Measurements from ENCODE around the gene SEC14L1.

Gene SEC14L1

DNA sequence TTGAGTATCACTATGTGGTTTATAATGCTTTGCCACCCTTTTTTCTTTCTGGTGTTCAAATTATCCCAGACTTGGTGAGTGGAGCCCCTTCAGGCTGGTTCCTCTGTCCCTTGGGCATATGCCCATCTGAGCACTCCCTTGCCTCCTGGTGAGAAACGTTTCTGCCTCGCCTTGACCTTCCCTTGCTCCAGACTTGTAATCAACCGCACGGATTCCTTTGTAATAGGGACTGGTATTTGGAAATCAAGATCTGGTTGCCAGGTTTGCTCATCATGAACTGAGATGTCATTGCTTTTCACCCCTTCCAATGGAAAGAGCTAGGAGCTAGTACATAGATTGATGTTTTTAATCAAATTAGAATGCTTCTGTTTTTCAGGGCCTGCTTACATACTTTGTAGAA is 43.7 kb downstream of the SEC14L1 start:
- Histone ChIP-seq H2AFZ (ENCODE audit: low read depth, low read length) (no peak overlapping the region), H3K27me3 (ENCODE audit: insufficient read depth, low read length) (no peaks in the 10 kb centered on the region), H3K9me3 (ENCODE audit: low read length) (peaks cover 4% of the 10 kb centered on the region), H3K36me3 (ENCODE audit: insufficient read depth, low read length) (no peaks in the 10 kb centered on the region), H3K4me3 (ENCODE audit: low read length) (no peak overlapping the region), H3K4me1 (ENCODE audit: insufficient read depth, low read length) (peaks cover 25% of the 10 kb centered on the region)

DNA sequence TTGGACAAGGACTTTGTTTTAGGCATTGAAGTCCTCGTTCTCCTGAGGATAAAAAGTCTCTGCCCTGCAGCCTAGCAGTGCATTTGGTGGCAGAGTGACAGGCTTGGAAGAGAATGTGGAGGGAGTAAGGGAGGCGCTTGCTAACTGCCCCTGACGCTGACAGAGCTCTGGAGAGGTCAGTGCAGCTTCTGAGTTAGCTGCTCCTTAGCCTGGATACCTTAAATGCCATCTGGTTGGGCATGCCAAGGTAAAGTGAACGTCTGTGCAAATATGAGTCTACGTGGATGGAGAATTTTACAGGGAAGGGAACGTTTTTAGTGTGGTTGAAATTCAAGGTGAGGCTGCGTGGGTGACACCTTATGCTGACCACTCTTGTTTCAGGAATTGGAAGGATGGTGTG is 44.4 kb downstream of the SEC14L1 start:
- no peak overlapping the region for H2AFZ ChIP-seq (ENCODE audit: low read depth, low read length)
- H3K27me3 ChIP-seq (ENCODE audit: insufficient read depth, low read length), result no peaks in the 10 kb centered on the region
- H3K4me3 ChIP-seq (ENCODE audit: low read length), result no peak overlapping the region
- H3K4me1 ChIP-seq (ENCODE audit: insufficient read depth, low read length), result peaks cover 25% of the 10 kb centered on the region
- no peaks in the 10 kb centered on the region for H3K36me3 ChIP-seq (ENCODE audit: insufficient read depth, low read length)
- peaks cover 4% of the 10 kb centered on the region for H3K9me3 ChIP-seq (ENCODE audit: low read length)

DNA sequence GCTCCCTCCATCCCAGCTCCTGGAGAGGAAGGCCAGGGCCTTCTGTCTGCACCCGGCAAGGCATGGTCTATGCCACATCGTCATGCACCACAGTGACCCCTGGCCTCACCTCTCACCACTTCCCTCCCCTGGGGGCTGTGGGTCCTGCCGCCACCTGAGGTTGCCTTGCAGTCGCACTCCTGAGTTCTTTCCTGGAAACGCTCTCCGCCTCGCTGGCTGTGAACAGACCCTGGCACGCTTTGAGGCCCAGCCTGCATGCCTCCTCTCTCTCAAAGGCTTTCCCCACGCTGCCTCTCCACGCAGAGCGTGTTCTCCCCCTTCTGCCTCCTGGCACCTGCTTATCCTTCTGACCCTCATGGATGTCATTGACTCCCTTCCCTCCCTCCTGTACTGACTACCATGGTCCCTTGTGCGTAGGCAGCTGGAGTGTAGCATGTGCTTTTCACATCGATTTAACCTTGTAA is 45.4 kb downstream of the SEC14L1 start:
- H3K36me3 ChIP-seq (ENCODE audit: insufficient read depth, low read length), result peaks cover 1% of the 10 kb centered on the region
- H3K4me1 ChIP-seq (ENCODE audit: insufficient read depth, low read length), result peaks cover 30% of the 10 kb centered on the region
- H3K4me3 ChIP-seq (ENCODE audit: low read length), result no peak overlapping the region
- H3K27me3 ChIP-seq (ENCODE audit: insufficient read depth, low read length), result no peaks in the 10 kb centered on the region
- H2AFZ ChIP-seq (ENCODE audit: low read depth, low read length), result no peak overlapping the region
- H3K9me3 ChIP-seq (ENCODE audit: low read length), result no peaks in the 10 kb centered on the region

DNA sequence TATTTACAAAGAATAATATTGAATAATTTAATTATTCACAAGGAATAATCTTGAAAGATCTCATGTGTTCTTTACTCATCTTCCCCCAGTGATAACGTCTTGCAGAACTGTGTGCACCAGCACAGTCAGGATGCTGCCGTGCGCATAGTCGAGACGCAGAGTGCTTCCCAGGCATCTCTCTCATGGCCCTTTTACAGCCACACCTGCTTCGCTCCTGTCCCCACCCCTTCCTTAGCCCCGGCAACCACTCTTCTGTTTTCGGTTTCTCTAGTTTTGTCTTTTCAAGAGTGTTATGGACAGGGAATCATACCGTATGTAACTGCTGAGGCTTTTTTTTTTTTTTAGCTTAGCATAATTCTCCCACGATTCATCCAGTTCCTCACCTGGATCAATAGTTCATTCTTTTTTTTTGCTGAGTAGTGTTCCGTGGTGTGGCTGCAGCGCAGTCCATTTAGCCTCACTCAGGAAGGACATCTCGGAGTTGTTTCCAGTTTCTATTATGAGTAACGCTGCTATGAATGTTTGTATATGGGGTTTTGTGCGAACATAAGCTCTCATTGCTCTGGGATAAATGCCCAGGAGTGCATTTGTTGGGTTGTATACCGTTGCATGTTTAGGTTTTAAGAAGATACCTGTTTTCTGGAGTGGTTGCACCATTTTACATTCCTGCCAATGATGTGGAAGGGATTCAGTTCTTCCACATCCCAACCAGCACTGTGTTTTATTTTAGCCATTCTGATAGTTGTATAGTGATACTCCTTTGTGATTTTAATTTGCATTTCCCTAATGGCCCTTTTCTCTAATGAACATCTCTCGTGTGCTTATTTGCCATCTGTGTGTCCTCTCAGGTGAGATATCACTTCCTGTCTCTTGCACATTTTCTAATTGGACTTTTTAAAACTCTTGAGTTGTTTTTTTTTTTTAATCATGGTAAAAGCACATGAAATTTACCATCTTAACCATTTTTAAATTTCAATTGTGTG is 47.6 kb downstream of the SEC14L1 start:
- H3K9me3 ChIP-seq (ENCODE audit: low read length), result no peaks in the 10 kb centered on the region

DNA sequence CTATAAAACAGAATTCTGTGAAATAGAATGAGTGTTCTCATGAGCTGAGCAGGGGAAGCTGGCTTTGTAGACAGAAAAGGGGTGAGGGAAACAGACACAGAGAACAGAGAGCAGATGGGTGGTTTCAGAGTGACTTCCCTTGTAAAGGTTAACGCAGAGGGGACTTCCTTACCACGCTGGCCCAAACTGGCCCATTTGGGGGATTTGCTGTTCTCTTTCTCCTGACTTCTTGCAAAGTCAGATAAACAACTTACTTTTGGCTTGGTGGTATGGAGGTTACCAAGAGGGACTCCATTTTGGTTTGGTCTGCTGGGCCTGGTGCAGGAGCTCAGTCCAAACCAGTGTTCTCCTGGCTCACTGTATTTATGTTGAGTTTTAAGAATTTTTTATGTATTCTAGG is 48.4 kb downstream of the SEC14L1 start:
- no peak overlapping the region for H3K4me3 ChIP-seq (ENCODE audit: low read length)
- peaks cover 23% of the 10 kb centered on the region for H3K36me3 ChIP-seq (ENCODE audit: insufficient read depth, low read length)
- H3K4me1 ChIP-seq (ENCODE audit: insufficient read depth, low read length), result peaks cover 27% of the 10 kb centered on the region
- no peaks in the 10 kb centered on the region for H3K9me3 ChIP-seq (ENCODE audit: low read length)
- H2AFZ ChIP-seq (ENCODE audit: low read depth, low read length), result no peak overlapping the region
- no peaks in the 10 kb centered on the region for H3K27me3 ChIP-seq (ENCODE audit: insufficient read depth, low read length)

More for the DNA sequence above, 47.6 kb downstream of the SEC14L1 start:
- Histone ChIP-seq H3K36me3 (ENCODE audit: insufficient read depth, low read length) (peaks cover 17% of the 10 kb centered on the region), H2AFZ (ENCODE audit: low read depth, low read length) (no peak overlapping the region), H3K27me3 (ENCODE audit: insufficient read depth, low read length) (no peaks in the 10 kb centered on the region), H3K4me1 (ENCODE audit: insufficient read depth, low read length) (peaks cover 30% of the 10 kb centered on the region), H3K4me3 (ENCODE audit: low read length) (no peak overlapping the region)

DNA sequence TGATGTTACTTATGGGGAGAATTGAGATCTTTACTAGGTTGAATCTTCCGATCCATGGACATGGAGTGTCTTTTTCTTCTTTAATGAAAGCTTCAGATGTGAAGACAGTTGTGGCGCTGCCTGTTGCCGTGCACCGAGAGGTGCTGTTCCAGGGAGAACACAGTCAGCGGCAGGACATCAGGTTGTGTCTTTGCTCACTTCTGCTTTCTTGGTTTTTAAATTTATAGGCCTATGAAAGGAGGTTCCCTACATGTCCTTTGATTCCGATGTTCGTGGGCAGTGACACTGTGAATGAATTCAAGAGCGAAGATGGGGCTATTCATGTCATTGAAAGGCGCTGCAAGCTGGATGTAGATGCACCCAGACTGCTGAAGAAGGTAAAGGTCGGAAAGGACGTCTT is 49.8 kb downstream of the SEC14L1 start:
- H3K36me3 ChIP-seq (ENCODE audit: insufficient read depth, low read length), result peaks cover 32% of the 10 kb centered on the region
- no peak overlapping the region for H3K4me3 ChIP-seq (ENCODE audit: low read length)
- no peaks in the 10 kb centered on the region for H3K27me3 ChIP-seq (ENCODE audit: insufficient read depth, low read length)
- H3K9me3 ChIP-seq (ENCODE audit: low read length), result no peaks in the 10 kb centered on the region
- peaks cover 13% of the 10 kb centered on the region for H3K4me1 ChIP-seq (ENCODE audit: insufficient read depth, low read length)
- no peak overlapping the region for H2AFZ ChIP-seq (ENCODE audit: low read depth, low read length)

DNA sequence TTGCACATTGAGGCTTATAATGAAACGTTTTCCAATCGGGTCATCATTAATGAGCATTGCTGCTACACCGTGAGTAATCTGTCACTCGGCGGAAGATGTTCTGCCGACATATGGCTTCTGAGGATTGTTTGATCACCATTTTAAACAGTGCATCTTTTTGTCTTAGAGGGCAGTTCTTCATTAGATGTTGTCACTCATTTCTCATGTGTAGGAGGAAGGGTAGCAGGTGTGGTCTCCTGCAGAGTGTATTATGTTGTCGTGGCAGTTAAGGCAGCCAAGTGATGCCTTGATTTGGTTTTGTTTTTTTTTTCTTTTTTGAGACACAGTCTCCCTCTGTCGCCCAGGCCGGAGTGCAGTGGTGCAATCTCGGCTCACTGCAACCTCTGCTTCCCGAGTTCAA is 50.5 kb downstream of the SEC14L1 start:
- H3K36me3 ChIP-seq (ENCODE audit: insufficient read depth, low read length), result peaks cover 39% of the 10 kb centered on the region
- H3K9me3 ChIP-seq (ENCODE audit: low read length), result no peaks in the 10 kb centered on the region

DNA sequence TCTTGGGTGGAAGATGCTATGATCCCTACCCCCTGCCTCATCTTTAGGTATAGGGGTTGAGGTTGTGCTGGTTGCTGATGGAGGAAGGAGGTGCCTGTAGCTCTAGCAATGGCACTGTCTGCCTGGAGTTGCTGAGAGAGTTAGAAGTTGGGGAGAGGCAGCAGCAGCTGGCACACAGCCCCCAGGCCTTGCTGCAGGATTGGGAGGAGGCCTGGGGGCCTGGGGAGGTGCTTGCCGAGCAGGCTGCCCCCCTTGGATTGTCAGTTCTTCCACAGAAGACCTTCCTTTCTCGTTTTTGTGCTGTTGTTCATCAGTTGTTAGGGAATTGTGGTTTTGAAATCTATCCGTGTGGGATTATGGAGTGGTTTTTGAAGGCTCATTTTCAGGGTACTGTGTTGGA is 52.9 kb downstream of the SEC14L1 start:
- H3K9me3 ChIP-seq (ENCODE audit: low read length), result no peaks in the 10 kb centered on the region
- H3K4me3 ChIP-seq (ENCODE audit: low read length), result no peak overlapping the region
- no peak overlapping the region for H2AFZ ChIP-seq (ENCODE audit: low read depth, low read length)
- H3K27me3 ChIP-seq (ENCODE audit: insufficient read depth, low read length), result no peaks in the 10 kb centered on the region
- H3K4me1 ChIP-seq (ENCODE audit: insufficient read depth, low read length), result peaks cover 5% of the 10 kb centered on the region
- peaks cover 59% of the 10 kb centered on the region for H3K36me3 ChIP-seq (ENCODE audit: insufficient read depth, low read length)

More for the DNA sequence above, 50.5 kb downstream of the SEC14L1 start:
- Histone ChIP-seq H3K4me1 (ENCODE audit: insufficient read depth, low read length) (peaks cover 6% of the 10 kb centered on the region), H3K27me3 (ENCODE audit: insufficient read depth, low read length) (no peaks in the 10 kb centered on the region), H2AFZ (ENCODE audit: low read depth, low read length) (no peak overlapping the region), H3K4me3 (ENCODE audit: low read length) (no peak overlapping the region)

DNA sequence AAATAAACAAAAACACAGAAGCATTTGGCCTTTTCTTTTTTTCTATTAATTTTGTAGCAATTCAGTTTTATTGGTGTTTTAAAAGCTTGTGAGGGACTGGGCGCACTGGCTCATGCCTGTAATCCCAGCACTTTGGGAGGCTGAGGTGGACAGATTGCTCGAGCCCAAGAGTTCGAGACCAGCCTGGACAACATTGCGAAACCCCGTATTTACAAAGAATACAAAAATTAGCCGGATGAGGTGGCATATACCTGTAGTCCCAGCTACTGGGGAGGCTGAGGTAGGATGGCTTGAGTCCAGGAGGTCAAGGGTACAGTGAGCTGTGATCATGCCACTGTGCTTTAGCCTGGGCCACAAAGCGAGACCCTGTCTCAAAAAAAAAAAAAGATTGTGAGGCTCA is 53.4 kb downstream of the SEC14L1 start:
- Histone ChIP-seq H3K4me3 (ENCODE audit: low read length) (no peak overlapping the region), H2AFZ (ENCODE audit: low read depth, low read length) (no peak overlapping the region), H3K36me3 (ENCODE audit: insufficient read depth, low read length) (peaks cover 59% of the 10 kb centered on the region), H3K27me3 (ENCODE audit: insufficient read depth, low read length) (no peaks in the 10 kb centered on the region), H3K9me3 (ENCODE audit: low read length) (no peaks in the 10 kb centered on the region), H3K4me1 (ENCODE audit: insufficient read depth, low read length) (peaks cover 5% of the 10 kb centered on the region)

DNA sequence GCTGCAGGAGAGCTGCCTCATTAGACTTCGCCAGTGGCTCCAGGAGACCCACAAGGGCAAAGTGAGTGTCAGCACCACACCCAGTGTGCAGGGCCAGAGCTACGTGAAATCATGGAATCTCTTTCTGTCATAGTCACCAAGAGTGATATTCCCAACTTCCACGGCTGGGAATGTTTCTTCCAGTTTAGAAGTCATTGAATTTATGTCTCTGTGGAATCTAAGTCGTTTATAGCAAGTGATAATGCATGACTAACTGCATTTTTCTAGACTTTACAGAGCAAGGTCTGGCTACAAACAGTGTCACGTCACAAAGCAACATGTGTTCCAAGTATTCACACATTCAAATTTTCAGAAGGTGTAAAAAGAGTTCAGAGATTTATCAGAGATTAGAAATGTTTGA is 55.5 kb downstream of the SEC14L1 start:
- Histone ChIP-seq H2AFZ (ENCODE audit: low read depth, low read length) (no peak overlapping the region), H3K4me3 (ENCODE audit: low read length) (no peak overlapping the region), H3K27me3 (ENCODE audit: insufficient read depth, low read length) (no peaks in the 10 kb centered on the region), H3K4me1 (ENCODE audit: insufficient read depth, low read length) (no peaks in the 10 kb centered on the region), H3K9me3 (ENCODE audit: low read length) (no peaks in the 10 kb centered on the region), H3K36me3 (ENCODE audit: insufficient read depth, low read length) (peaks cover 77% of the 10 kb centered on the region)

DNA sequence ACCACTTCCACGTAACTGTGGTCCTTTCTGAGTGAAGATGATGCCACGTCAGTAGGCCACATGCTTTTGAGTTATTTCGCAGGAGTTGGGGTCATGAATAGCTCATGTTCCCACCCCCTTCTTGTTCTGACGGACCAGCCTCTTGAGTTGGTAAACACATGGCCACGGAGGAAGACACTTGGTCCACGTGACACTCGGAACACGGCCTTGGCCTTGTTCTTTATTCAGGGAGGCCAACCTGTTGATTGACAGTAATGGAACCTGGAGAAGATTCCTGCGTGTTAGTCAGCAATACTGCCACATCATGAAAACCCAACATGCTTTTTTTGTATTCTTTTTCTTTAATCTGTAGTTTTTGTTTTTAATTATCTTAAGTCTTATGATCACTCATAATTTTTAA is 56.3 kb downstream of the SEC14L1 start:
- Histone ChIP-seq H3K9me3 (ENCODE audit: low read length) (no peaks in the 10 kb centered on the region), H3K4me3 (ENCODE audit: low read length) (no peak overlapping the region), H2AFZ (ENCODE audit: low read depth, low read length) (no peak overlapping the region), H3K4me1 (ENCODE audit: insufficient read depth, low read length) (no peaks in the 10 kb centered on the region), H3K27me3 (ENCODE audit: insufficient read depth, low read length) (no peaks in the 10 kb centered on the region), H3K36me3 (ENCODE audit: insufficient read depth, low read length) (peaks cover 82% of the 10 kb centered on the region)

DNA sequence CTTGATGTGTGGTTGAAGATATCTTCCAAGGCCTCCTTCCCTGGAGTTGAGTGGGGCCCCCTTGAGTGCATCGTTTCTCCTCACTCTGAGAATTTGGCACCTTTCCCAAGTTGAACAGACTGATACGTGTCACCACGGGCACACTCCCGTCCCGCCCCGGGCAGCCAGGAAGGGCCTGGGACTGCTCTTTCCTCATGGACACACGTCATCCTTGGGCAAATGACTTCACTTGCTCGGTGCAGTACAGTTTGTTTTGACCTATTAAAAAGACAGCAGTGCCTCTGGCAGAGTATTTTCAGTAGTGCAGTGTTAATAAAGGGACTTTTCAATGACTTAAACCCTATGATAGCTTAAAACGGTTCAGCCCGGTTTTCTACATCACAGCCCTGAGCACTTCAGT is 59.9 kb downstream of the SEC14L1 start:
- Histone ChIP-seq H3K4me1 (ENCODE audit: insufficient read depth, low read length) (no peaks in the 10 kb centered on the region), H3K9me3 (ENCODE audit: low read length) (no peaks in the 10 kb centered on the region), H3K36me3 (ENCODE audit: insufficient read depth, low read length) (peaks cover 74% of the 10 kb centered on the region), H3K4me3 (ENCODE audit: low read length) (no peak overlapping the region), H2AFZ (ENCODE audit: low read depth, low read length) (no peak overlapping the region), H3K27me3 (ENCODE audit: insufficient read depth, low read length) (no peaks in the 10 kb centered on the region)

DNA sequence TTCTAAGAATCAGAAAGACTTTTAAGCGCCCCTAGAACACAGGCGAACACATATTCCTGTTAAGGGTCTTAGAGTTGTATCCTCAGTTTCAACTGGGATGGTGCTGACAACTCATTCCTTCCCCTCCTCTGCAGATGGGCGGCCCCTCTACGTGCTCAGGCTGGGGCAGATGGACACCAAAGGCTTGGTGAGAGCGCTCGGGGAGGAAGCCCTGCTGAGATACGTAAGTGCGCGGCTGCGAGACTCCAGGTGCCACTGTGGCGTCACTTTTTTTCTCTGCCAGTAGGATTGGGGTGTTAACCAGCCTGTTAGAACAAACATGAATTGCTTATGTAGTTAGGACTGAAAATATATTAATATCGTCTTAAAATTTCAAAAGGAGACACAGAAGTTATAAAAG is 62.7 kb downstream of the SEC14L1 start:
- Histone ChIP-seq H3K27me3 (ENCODE audit: insufficient read depth, low read length) (no peaks in the 10 kb centered on the region), H3K36me3 (ENCODE audit: insufficient read depth, low read length) (peaks cover 68% of the 10 kb centered on the region), H2AFZ (ENCODE audit: low read depth, low read length) (no peak overlapping the region), H3K4me1 (ENCODE audit: insufficient read depth, low read length) (no peaks in the 10 kb centered on the region), H3K9me3 (ENCODE audit: low read length) (no peaks in the 10 kb centered on the region), H3K4me3 (ENCODE audit: low read length) (no peak overlapping the region)
